Dermis blood vessel endothelial cell (primary cell): Measurements from ENCODE around the gene EDDM13. TPM values are rescaled to one million over a fixed set of nuclear protein-coding genes. Genes with fewer than 3 reads are reported as not detected.
"Not testable (repeated sequence)": the region's sequence is repeated elsewhere in the genome, so short reads cannot be mapped to it uniquely, and the experiment has no call there.

Experiments
- DNase-seq: peaks from one replicate; pipeline ENCODE4 v3.0.0; 2010
- total RNA-seq: library from RNA; depleted of rRNA; stranded (reverse); fragments of >200 nt; gene quantifications from 2 replicates; pipeline ENCODE4 v1.2.3, GENCODE V29; 2014

Gene EDDM13
- total RNA-seq, 1 donor from 2014 or later = 0.85 TPM

- no peak for DNase-seq
Measured at GRCh38 chr19:56295531-56296455, 23.2 kb downstream of the EDDM13 start.

DNA sequence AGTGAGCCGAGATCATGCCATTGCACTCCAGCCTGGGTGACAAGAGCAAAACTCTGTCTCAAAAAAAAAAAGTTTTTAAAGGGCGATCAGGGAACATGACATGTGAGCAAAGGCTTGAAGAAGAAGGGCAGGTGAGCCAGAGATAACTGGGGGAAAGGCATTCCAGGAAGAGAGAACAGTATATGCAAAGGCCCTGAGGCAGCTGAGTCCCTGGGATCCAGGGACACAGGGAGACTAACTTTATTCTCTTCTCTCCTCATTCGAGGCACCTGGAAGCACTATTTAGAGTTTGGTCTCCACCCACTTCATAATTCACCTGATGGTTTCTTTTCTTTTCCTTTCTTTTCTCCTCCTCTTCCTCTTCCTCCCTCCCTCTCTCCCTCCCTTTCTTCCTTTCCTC lies 24.5 kb downstream of the EDDM13 start:
- no peak for DNase-seq

GRCh38 chr19:56299688-56300087 lies 27.1 kb downstream of the EDDM13 start:
- DNase-seq = no peak

DNA sequence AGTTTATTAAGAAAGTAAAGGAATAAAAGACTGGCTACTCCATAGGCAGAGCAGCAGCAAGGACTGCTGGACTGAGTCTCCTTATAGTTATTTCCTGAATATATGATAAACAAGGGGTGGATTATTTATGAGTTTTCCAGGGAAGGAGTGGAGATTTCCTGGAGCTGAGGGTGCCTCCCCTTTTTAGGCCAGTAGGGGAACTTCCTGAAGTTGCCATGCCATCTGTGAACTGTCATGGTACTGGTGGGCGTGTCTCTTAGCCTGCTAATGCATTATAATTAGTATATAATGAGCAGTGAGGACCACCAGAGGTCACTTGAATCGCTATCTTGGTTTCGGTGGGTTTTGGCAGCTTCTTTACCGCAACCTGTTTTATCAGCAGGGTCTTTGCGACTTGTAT lies 28.6 kb downstream of the EDDM13 start:
- DNase-seq = peak; percentile 38

DNA sequence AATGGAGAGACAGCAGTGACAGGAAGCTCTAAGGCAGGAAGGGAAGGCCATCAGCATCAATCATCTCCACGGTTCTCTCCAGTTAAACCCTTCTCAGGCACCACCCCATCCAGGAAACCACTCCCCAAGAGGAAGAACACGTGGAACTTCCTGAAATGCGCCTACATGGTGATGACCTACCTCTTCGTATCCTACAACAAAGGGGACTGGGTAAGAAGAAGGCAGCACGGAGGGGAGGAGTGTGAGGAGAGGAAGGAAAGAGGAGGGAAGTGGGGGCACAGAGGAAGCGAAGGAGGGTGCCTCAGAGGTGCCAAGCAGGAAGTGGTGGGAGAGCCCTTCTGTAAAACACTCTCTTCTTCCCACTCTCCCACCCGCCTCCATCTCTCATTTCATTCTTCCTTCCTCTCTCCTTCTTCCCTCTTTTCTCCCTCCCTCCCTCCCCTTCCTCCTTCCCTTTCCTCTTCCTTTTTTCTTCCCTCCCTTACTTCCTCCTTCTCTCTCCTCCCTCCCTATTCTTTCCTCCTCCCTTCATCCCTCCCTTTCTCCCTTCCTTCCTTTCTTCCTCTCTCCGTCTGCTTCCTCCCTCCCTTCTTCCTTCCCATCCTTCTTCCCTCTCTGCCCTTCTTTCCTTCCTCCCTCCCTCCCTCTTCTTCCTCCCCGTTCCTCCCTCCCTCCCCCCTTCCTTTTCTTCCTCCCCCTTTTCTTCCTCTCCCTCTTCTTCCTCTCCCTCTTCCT lies 29.5 kb downstream of the EDDM13 start:
- peak; percentile 55 for DNase-seq

DNA sequence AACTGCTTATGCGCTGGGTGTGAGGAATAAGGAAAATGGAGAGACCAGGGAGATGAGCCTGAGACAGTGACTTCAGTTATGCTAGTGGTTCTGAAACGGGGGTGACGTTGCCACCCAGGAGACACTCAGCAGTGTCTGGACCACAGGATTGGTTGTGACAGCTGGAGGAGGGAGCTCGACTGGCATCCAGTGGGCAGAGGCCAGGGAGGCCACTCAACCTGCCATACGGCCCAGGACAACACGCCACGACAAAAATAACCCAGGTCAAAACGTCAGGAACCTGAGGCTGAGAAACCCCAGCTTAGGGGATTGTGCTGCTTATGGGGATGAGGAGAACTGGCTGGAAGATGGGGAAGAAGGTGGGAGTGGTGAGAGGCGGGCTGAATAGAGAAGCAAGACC lies 31.7 kb downstream of the EDDM13 start:
- no peak for DNase-seq

DNA sequence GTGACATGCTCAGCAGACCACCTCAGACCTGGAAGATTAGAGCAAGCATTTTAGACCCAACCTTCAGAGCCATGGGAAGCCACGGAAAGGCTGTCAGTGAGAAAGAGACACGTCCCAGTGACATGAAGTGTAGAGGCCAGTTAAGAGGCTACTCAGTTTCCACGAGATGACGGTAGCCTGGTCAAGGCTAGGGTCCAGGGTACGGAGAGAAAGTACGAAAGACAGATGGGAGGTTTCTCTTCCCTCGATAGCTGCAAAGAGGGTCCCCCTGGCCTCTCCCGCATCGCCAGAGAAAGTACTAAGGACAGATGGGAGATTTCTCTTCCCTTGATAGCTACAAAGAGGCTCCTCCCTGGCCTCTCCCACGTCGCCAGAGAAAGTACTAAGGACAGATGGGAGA lies 33.5 kb downstream of the EDDM13 start:
- DNase-seq = no peak

GRCh38 chr19:56307062-56307461 lies 34.5 kb downstream of the EDDM13 start:
- not testable (repeated sequence) for DNase-seq

- no peak for DNase-seq
Measured at GRCh38 chr19:56308792-56309191, 36.2 kb downstream of the EDDM13 start.

- peak; percentile 76 for DNase-seq
Measured at GRCh38 chr19:56309511-56310185, 37.1 kb downstream of the EDDM13 start.

DNA sequence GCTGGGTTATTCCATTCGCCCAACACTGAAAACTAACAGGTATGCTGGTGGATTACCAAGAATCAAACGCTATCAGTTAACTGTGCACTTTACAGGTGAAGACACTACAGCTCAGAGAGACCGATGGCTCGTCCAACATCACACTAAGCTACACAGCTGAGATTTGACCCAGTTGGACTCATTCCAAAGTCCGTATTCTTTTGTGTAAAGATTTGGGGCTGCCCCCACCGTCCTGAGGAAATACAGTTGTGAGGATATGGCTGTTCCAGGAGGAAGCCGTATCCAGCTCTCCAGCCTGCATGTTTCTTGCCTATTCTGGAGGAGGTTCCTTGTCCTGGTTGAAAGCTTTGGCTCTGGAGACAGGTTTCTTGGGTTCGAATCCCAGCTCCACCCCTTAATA lies 37.9 kb downstream of the EDDM13 start:
- peak; percentile 56 for DNase-seq

- DNase-seq = no peak
Measured at GRCh38 chr19:56312342-56312741, 39.8 kb downstream of the EDDM13 start.

DNA sequence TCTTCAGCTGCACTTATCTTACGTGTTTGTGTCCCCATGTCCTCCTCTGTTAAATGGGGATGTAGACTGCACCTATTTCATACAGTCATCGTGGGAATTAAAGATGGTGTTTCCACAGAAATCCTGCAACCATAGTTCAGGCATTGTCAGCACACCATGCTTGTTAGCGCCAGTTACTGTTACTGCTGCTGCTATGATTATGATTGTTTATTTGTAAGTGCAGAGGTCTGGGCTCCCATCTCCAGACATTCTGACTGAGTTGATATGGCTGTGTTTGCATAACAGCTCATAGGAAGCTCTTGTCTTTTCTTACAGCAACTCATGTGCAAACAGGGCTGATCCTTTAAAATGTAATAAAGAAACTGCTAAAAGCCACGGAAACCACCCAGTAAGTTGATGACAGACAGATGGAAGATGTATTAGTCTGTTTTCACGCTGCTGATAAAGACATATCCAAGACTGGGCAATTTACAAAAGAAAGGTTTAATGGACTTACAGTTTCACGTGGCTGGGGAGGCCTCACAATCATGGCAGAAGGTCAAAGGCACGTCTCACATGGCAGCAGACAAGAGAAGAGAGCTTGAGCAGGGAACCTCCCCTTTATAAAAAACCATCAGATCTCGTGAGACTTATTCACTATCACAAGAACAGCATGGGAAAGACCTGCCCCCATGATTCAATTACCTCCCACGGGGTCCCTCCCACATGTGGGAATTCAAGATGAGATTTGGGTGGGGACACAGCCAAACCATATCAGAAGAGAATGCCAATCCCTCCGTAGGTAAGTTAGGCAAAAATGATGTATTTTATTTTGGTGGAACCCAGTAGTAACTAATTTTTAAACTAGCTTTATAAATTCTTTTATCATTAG lies 40.5 kb downstream of the EDDM13 start:
- DNase-seq = no peak

- no peak for DNase-seq
Measured at GRCh38 chr19:56314018-56314380, 41.5 kb downstream of the EDDM13 start.

GRCh38 chr19:56314381-56315076 lies 42.0 kb downstream of the EDDM13 start, which contains the start of gene ZSCAN5A:
TSS of gene ZSCAN5A (minus strand) at chr19:56314839. CDS start at chr19:56225046, 89,793 bp downstream.
- DNase-seq = peak; percentile 96

- peak; percentile 99 for DNase-seq
Measured at GRCh38 chr19:56315077-56315828, 42.7 kb downstream of the EDDM13 start.

GRCh38 chr19:56316728-56317127 lies 44.2 kb downstream of the EDDM13 start:
- no peak for DNase-seq

DNA sequence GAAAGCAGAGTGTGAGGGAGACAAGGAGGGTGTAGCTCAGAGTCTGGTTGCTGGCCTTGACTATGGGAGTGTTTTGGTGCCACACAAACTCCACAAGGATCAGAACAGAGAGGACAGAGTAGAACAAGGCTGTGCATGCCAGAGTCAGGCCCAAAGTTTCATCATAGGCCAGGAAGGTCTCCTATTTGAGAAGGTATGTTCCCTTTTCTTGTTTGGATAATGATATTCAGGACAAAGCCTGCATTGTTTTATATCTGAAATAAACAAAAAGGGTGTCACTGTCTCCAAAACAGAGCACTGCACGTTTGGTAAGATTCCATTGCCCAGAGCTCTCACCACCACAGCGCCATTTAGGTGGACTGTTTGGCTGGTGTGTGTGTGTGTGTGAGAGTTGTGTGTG lies 45.2 kb downstream of the EDDM13 start:
- no peak for DNase-seq

- DNase-seq = no peak
Measured at GRCh38 chr19:56319991-56320390, 47.4 kb downstream of the EDDM13 start.

DNA sequence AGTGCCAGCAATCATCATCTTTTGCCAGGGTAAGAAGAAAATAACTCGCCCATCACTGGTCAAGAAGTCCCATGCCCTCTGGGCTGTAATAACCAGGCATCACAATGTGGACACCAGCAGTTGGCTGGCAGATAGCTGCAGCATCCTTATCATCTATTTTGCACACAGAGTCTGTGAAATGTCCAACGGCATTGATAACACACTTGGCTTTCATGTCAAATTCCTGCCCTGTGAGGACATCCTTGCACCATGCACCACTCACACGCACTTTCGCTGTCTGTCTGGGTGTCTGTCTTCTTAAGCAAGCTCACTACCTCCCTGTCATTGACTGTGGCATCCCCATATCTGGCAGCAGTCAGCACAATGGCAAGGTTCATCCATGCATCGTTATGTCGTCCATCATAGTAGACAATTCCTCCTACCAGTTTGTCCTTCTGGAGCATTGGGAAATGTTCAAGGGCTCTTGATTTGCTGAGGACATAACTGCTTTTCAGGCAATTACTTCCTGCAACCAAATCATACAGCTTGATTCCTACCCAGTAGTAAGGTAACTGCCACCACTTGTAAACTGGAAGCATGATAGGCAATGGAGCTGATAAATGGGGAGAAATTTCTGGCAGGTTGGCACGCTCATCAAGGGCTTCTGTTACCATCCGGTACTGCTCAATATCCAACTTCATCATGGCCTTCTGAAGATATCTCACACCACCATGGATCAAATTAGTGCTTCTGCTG lies 48.9 kb downstream of the EDDM13 start:
- DNase-seq = no peak
